Lower lobe of right lung (tissue), 2 donors: ENCODE data around the gene LRP5. TPM values are rescaled to one million over a fixed set of nuclear protein-coding genes. Genes with fewer than 3 reads are reported as not detected.

ENCODE experiments used
- ATAC-seq, 2 donors: fragments of 200-7000 bp; cut with Tn5 transposase; one replicate each; pipeline ENCODE4 v1.9.1; 2020 to 2022; ENCODE audit warnings: mild to moderate bottlenecking in 2 of 2, moderate library complexity in 2 of 2
- DNase-seq: peaks from one replicate; pipeline ENCODE4 v3.0.0-alpha.2; 2020
- H3K27ac ChIP-seq: fragments of 200-600 bp; one replicate; pipeline ENCODE4 v1.8.0; 2022
- H3K27me3 ChIP-seq: fragments of 200-600 bp; one replicate; pipeline ENCODE4 v1.8.0; 2022; ENCODE audit warnings: low read depth
- H3K36me3 ChIP-seq: fragments of 200-600 bp; one replicate; pipeline ENCODE4 v1.8.0; 2022; ENCODE audit warnings: mild to moderate bottlenecking
- H3K4me1 ChIP-seq: fragments of 200-600 bp; one replicate; pipeline ENCODE4 v1.8.0; 2022
- H3K4me3 ChIP-seq: fragments of 200-600 bp; one replicate; pipeline ENCODE4 v1.8.0; 2022; ENCODE audit warnings: mild to moderate bottlenecking
- H3K9me3 ChIP-seq: fragments of 200-600 bp; one replicate; pipeline ENCODE4 v1.8.0; 2022
- CTCF ChIP-seq: fragments of 200-600 bp; IDR thresholded peaks from one replicate; pipeline ENCODE4 v1.8.0; 2022; ENCODE audit warnings: antibody characterized with exemption, mild to moderate bottlenecking
- intact Hi-C: fragments of 100-400 bp; cut with DNase I; formaldehyde crosslinking; loops from one replicate; pipeline ENCODE4 v1.11.0; 2022
- long read RNA-seq: library from polyadenylated mRNA; unstranded; transcript quantifications from one replicate; pipeline ENCODE4 v2.0.0, GENCODE V29; 2021
- total RNA-seq: library from RNA; stranded (reverse); fragmentation: NEBNext Ultra II Directional; extraction: Animal tissue kit (Norgen Biotek cat#: 25700); gene quantifications from one replicate; pipeline ENCODE4 v1.2.1, GENCODE V29; 2021
- donor health status: DM: no; HTN: yes; CAD: no; lungs with severe emphysema.

The LRP5 gene
- 66.1 TPM for total RNA-seq
- long read RNA-seq, full-length matches to known transcripts: 5 of 75 reads
- long read RNA-seq, partial matches to known transcripts: 48 of 75 reads
- long read RNA-seq, other reads (novel, unspliced or antisense): 22 of 75 reads

GRCh38 chr11:68312117-68312779 is at the start of gene LRP5:
TSS of gene LRP5 (plus strand) at chr11:68312591. CDS start at chr11:68312715, 124 bp downstream.
- Histone ChIP-seq H3K4me3 (peak within 1 kb of the TSS; percentile 67), H3K4me1 (peaks cover 47% of the 10 kb centered on the region), H3K36me3 (no peaks in the 10 kb centered on the region), H3K27ac (peak within 1 kb of the TSS; percentile 66), H3K9me3 (no peaks in the 10 kb centered on the region), H3K27me3 (no peaks in the 10 kb centered on the region)
- intact Hi-C loops: no loop called here
- TF ChIP-seq CTCF: no peak
- DNase-seq (no peak), ATAC-seq (peak; percentile 30 to 41)

- Histone ChIP-seq H3K36me3 (peaks cover 70% of the 10 kb centered on the region), H3K9me3 (no peaks in the 10 kb centered on the region), H3K4me1 (no peaks in the 10 kb centered on the region), H3K4me3 (no peak overlapping the region), H3K27ac (no peak overlapping the region), H3K27me3 (no peaks in the 10 kb centered on the region)
- TF ChIP-seq CTCF: no peak
- ATAC-seq: no peak
- intact Hi-C loops: no loop called here
- DNase-seq: no peak
Measured at GRCh38 chr11:68263444-68264035, 48.9 kb upstream of the LRP5 start.

GRCh38 chr11:68264244-68264643 is 48.1 kb upstream of the LRP5 start:
- H3K4me3 ChIP-seq: no peak overlapping the region
- no peak for ATAC-seq
- no peak for DNase-seq
- intact Hi-C loops: no loop called here
- no peaks in the 10 kb centered on the region for H3K27me3 ChIP-seq
- no peak overlapping the region for H3K27ac ChIP-seq
- H3K4me1 ChIP-seq: no peaks in the 10 kb centered on the region
- TF ChIP-seq CTCF: no peak
- H3K36me3 ChIP-seq: peaks cover 70% of the 10 kb centered on the region
- H3K9me3 ChIP-seq: no peaks in the 10 kb centered on the region

- Histone ChIP-seq H3K36me3 (peaks cover 70% of the 10 kb centered on the region), H3K4me1 (peaks cover 7% of the 10 kb centered on the region), H3K9me3 (no peaks in the 10 kb centered on the region), H3K4me3 (no peak overlapping the region), H3K27me3 (no peaks in the 10 kb centered on the region), H3K27ac (no peak overlapping the region)
- intact Hi-C loops: no loop called here
- DNase-seq (no peak), ATAC-seq (no peak)
- no peak for TF ChIP-seq CTCF
Measured at GRCh38 chr11:68264741-68265540, 47.5 kb upstream of the LRP5 start.

GRCh38 chr11:68266121-68266891 is 46.1 kb upstream of the LRP5 start:
- intact Hi-C loops: no loop called here
- H3K27me3 ChIP-seq: no peaks in the 10 kb centered on the region
- H3K9me3 ChIP-seq: no peaks in the 10 kb centered on the region
- H3K4me3 ChIP-seq: no peak overlapping the region
- H3K4me1 ChIP-seq: peaks cover 20% of the 10 kb centered on the region
- H3K27ac ChIP-seq: no peak overlapping the region
- ATAC-seq (no peak), DNase-seq (no peak)
- TF ChIP-seq CTCF: no peak
- peaks cover 63% of the 10 kb centered on the region for H3K36me3 ChIP-seq
